Gastroesophageal sphincter (tissue), 4 donors: ENCODE measurements around the gene KCNG4. TPM values are rescaled to one million over a fixed set of nuclear protein-coding genes. Genes with fewer than 3 reads are reported as not detected.

Experiments used
- ATAC-seq: fragments of 150-250 bp; one replicate; pipeline ENCODE4 v1.9.1; 2016; ENCODE audit warnings: mild to moderate bottlenecking, moderate library complexity
- H3K27ac ChIP-seq, 4 donors: fragments of 200-600 bp; sonication (generic) in 3 of 4; 1 replicate in 3 of 4; 2 replicates in 1 of 4; pipeline ENCODE4 v1.5.1; 2016 to 2019
- H3K27me3 ChIP-seq: fragments of 200-600 bp; sonication (generic); one replicate; pipeline ENCODE4 v1.5.1; 2019
- H3K36me3 ChIP-seq, 2 donors: fragments of 200-600 bp; sonication (generic); one replicate each; pipeline ENCODE4 v1.5.1; 2019; ENCODE audit warnings: control low read depth in 1 of 2
- H3K4me1 ChIP-seq, 3 donors: fragments of 200-600 bp; sonication (generic); 1 replicate in 2 of 3; 2 replicates in 1 of 3; pipeline ENCODE4 v1.5.1; 2016 to 2019; ENCODE audit warnings: control low read depth in 2 of 3
- H3K4me3 ChIP-seq, 2 donors: fragments of 200-600 bp; sonication (generic); one replicate each; pipeline ENCODE4 v1.5.1; 2019; ENCODE audit warnings: mild to moderate bottlenecking in 1 of 2, moderate library complexity in 1 of 2
- H3K9me3 ChIP-seq, 3 donors: fragments of 200-600 bp; sonication (generic); one replicate each; pipeline ENCODE4 v1.5.1; 2017 to 2019; ENCODE audit warnings: control low read depth in 2 of 3
- EP300 ChIP-seq: sonication (generic); formaldehyde crosslinking; IDR thresholded peaks from one replicate; pipeline ENCODE4 v1.6.1; 2017; ENCODE audit warnings: antibody characterized with exemption, mild to moderate bottlenecking
- POLR2A ChIP-seq, 2 donors: fragments of 450-650 bp; IDR thresholded peaks; one replicate each; pipeline ENCODE4 v1.6.1; 2017; ENCODE audit warnings: antibody characterized with exemption in 2 of 2, mild to moderate bottlenecking in 2 of 2, moderate library complexity in 1 of 2
- POLR2AphosphoS5 ChIP-seq: sonication (generic); formaldehyde crosslinking; IDR thresholded peaks from one replicate; pipeline ENCODE4 v1.6.1; 2017; ENCODE audit warnings: antibody characterized with exemption
- WGBS, 2 donors: methylation state at CpG; one replicate each; pipeline ENCODE4 v1.1.5; 2018; ENCODE audit warnings: low coverage in 1 of 2; 5-methylcytosine and 5-hydroxymethylcytosine counted together
- total RNA-seq, 4 donors: library from RNA; depleted of rRNA; stranded (reverse); fragments of >200 nt; gene quantifications; one replicate each; pipeline ENCODE4 v1.1.0, GENCODE V29; 2016
- TF ChIP-seq, protein P1 (sequence below), 4 experiments: fragments of 200-600 bp in 2 of 4; fragments of 450-650 bp in 2 of 4; sonication (generic) in 1 of 4; IDR thresholded peaks; one replicate each; pipeline ENCODE4 v1.5.1; 2017 to 2019; ENCODE audit warnings: antibody characterized with exemption in 4 of 4, mild to moderate bottlenecking in 2 of 4, moderate library complexity in 2 of 4

The KCNG4 gene
- total RNA-seq, 4 donors from 2014 or later: not detected

DNA sequence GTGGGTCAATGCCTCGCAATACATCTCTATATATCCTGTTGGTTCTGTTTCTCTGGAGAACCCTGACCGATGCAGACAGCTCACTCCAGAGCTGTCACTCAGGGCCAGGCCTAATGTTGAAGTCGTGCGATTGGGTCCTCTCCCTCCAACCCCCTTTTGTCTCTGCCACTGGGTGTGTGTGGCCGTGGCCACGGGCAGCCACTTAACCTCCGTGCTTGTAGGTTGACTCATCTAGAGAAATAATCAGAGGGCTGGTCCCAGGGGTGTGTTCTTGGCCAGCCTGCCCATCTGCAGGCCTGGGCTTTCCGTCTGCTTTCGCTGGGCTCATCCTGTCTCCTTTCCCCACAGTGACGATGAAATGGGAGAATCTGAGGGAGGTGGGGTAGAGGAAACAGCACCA, 41.4 kb downstream of the KCNG4 start:
- peaks cover 36% of the 10 kb centered on the region for H3K27me3 ChIP-seq
- WGBS, 2 donors: 69 to 71% methylated on average over 3 to 9 of the region's 10 CpGs
- H3K27ac ChIP-seq: no peak overlapping the region
- H3K36me3 ChIP-seq: no peaks in the 10 kb centered on the region
- H3K4me1 ChIP-seq: no peaks in the 10 kb centered on the region
- no peak for ATAC-seq
- TF ChIP-seq EP300: no peak
- TF ChIP-seq, protein P1, sequence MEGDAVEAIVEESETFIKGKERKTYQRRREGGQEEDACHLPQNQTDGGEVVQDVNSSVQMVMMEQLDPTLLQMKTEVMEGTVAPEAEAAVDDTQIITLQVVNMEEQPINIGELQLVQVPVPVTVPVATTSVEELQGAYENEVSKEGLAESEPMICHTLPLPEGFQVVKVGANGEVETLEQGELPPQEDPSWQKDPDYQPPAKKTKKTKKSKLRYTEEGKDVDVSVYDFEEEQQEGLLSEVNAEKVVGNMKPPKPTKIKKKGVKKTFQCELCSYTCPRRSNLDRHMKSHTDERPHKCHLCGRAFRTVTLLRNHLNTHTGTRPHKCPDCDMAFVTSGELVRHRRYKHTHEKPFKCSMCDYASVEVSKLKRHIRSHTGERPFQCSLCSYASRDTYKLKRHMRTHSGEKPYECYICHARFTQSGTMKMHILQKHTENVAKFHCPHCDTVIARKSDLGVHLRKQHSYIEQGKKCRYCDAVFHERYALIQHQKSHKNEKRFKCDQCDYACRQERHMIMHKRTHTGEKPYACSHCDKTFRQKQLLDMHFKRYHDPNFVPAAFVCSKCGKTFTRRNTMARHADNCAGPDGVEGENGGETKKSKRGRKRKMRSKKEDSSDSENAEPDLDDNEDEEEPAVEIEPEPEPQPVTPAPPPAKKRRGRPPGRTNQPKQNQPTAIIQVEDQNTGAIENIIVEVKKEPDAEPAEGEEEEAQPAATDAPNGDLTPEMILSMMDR (IDR thresholded peaks at IDR 0.05): no peak
- TF ChIP-seq POLR2AphosphoS5: no peak
- no peak for TF ChIP-seq POLR2A (IDR thresholded peaks at IDR 0.05)
- no peak overlapping the region for H3K4me3 ChIP-seq
- no peaks in the 10 kb centered on the region for H3K9me3 ChIP-seq

DNA sequence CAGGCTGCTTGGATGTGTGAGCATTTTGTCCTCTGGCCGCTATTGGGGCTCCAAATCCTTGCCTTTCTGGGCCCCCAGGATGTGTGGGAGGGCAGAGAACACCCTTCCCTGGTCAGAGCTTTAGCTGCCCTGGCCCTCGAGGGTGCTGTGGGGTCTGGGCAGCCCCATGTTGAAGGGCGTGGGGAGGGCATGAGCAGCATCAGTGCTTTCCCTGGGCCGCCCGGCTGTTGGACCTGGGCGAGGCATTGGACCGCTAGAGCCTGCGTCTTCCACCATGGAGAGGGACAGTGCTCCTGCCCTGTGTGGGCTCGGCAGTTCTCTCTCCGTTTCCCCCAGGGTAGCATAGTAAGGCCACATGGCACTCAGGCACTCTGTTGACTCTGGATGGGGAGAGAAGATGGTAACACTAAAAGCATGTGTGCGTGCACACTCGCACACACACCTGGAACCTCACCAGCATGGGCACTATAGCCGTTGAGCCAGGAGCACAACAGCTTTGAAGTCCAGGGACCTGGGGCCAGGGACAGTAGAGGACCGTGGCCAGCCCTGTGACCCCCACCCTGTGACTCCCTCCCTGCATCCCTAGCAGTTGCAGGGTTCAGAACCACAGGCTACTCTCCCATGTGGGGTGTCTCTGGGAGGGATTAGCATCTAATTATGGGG, 42.2 kb downstream of the KCNG4 start:
- Histone ChIP-seq H3K9me3 (no peaks in the 10 kb centered on the region), H3K36me3 (no peaks in the 10 kb centered on the region), H3K4me3 (no peak overlapping the region), H3K4me1 (no peaks in the 10 kb centered on the region), H3K27ac (no peak overlapping the region), H3K27me3 (peaks cover 34% of the 10 kb centered on the region)
- TF ChIP-seq, protein P1 (IDR thresholded peaks at IDR 0.05): no peak
- no peak for TF ChIP-seq POLR2A (IDR thresholded peaks at IDR 0.05)
- TF ChIP-seq POLR2AphosphoS5: no peak
- no peak for TF ChIP-seq EP300
- ATAC-seq: no peak
- no CpG with 5 or more reads among the region's 14 CpGs for WGBS, 2 donors

DNA sequence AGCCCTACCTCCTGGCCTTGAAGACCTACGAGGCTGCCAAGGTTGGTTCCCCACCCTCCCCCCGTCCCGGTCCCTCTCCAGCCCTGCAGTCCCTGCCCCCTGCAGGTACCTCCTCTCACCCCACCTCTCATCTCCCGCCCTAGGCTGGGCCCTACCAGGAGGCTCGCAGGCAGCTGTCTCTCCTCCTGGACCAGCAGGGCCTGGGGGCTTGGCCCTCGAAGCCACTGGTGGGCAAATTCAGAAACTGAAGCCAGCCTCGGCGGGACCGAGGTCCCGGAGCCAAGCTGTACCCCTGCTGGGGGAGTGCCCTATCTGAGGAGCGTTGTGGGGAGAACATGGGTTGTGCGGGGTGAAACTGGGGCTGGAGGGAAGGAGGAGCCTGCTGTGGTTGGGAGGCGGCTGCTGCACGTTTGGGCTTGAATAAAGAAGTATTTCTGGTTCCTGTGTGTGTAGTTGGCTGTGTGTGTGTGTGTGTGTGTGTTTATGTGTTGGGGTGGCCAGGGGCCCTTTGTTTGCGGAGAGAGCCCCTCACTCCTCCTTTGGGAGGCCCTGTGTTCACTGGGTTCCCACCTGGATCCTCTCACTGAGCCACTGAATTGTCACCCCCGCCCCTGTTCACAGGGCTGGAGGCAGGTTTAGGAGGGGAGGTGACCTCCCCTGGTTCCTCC, 43.0 kb downstream of the KCNG4 start:
- Histone ChIP-seq H3K27me3 (peaks cover 34% of the 10 kb centered on the region), H3K27ac (no peak overlapping the region), H3K4me1 (no peaks in the 10 kb centered on the region), H3K4me3 (no peak overlapping the region), H3K9me3 (no peaks in the 10 kb centered on the region), H3K36me3 (no peaks in the 10 kb centered on the region)
- 64 to 80% methylated on average over 1 to 7 of the region's 16 CpGs for WGBS, 2 donors
- TF ChIP-seq EP300: no peak
- TF ChIP-seq POLR2A (IDR thresholded peaks at IDR 0.05): no peak
- TF ChIP-seq POLR2AphosphoS5: no peak
- TF ChIP-seq, protein P1 (IDR thresholded peaks at IDR 0.05): no peak
- ATAC-seq: no peak

DNA sequence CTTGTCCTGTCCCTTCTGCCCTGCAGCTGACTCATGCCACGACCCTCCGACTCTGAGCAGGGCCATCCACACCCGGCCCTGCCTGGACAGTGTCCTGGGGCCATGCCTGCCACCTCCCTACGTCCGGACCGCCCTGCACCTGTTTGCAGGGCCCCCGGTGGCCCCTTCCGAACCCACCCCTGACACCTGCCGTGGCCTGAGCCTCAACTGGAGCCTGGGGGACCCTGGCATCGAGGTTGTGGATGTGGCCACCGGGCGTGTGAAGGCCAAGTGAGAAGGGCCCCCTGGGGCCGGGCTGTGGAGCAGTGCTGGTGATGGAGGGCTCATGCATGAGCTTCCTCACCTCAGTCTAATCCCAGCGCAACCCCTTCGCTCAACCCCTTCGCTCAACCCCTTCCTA, 43.7 kb downstream of the KCNG4 start:
- no peak overlapping the region for H3K4me3 ChIP-seq

More for the DNA sequence above, 43.7 kb downstream of the KCNG4 start:
- no peaks in the 10 kb centered on the region for H3K9me3 ChIP-seq
- H3K4me1 ChIP-seq: no peaks in the 10 kb centered on the region
- no CpG with 5 or more reads among the region's 16 CpGs for WGBS, 2 donors
- ATAC-seq: no peak
- no peak for TF ChIP-seq EP300
- TF ChIP-seq, protein P1 (IDR thresholded peaks at IDR 0.05): no peak
- no peak for TF ChIP-seq POLR2AphosphoS5
- no peak for TF ChIP-seq POLR2A (IDR thresholded peaks at IDR 0.05)
- H3K27ac ChIP-seq: no peak overlapping the region
- no peaks in the 10 kb centered on the region for H3K36me3 ChIP-seq
- H3K27me3 ChIP-seq: peaks cover 34% of the 10 kb centered on the region
